SKM-1 (cell line): ENCODE data around the gene SENP6.
"Not testable (repeated sequence)": the region's sequence is repeated elsewhere in the genome, so short reads cannot be mapped to it uniquely, and the experiment has no call there.

ENCODE experiments used
- DNase-seq: peaks from one replicate; lab custom pipeline; 2025; ENCODE audit not compliant: unreplicated experiment; lab: John Stamatoyannopoulos, UW

The SENP6 gene

DNA sequence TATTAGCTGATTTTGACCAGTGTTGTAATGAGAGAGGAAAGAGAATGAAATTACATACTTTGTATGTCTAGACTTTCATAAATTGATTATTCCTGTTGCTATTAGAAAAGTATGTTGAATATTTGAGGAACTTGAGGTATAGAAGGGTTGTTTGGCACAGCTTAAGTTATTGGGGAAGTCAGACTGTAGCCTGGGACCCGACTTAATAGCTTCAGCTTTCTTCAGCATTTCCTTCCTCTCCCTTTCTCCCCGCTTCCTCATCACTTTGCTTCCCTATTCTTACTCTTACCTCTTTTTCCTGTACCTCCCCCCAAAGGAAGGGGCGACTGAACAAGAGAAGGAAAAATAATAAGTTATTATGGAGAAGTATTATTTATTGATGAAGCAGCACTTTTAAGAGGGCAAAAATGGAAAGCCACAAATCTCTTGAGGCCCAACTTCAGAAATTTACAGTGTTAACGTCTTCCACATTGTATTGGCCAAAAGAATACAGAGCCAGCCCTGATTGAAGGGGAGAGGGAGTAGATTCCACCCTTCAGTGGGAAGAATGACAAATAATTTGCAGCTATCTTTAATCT lies 7.4 kb downstream of the SENP6 start:
- DNase-seq, result peak; percentile 76

DNA sequence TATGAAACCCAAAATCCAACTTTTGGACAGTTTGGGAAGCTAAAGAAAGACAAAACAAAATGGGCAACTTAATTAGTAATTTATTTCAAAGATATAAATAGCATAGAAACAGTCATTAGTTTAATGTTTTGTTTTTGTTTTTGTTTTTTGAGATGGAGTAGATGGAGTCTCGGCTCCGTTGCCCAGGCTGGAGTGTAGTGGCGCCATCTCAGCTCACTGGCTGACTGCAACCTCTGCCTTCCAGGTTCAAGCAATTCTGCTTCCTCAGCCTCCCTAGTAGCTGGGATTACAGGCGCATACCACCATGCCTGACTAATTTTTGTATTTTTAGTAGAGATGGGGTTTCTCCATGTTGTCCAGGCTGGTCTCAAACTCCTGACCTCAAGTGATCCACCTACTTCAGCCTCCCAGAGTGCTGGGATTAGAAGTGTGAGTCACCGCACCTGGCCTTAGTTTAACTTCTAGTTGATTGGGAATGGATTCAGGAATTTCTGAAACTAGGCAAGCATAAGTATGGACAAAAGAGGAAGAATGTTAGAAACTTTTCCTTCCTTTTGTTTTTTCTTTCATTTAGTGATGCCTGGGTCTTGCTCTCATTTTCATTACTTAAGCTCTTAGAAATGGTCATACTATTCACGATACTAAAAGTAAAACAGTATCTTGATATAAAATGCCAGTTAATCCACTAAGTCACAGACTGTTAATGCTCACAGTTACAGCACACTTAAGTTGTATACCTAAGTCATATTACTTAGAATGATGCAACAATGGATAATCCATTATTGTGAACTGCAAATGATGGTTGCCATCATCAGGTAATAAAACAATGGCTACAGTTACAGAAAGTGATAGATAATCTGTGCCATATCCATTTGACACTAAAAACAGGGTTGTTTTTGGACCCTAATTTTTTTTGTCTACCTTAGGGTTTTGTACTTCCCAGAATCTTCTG lies 8.2 kb downstream of the SENP6 start:
- no peak for DNase-seq

DNA sequence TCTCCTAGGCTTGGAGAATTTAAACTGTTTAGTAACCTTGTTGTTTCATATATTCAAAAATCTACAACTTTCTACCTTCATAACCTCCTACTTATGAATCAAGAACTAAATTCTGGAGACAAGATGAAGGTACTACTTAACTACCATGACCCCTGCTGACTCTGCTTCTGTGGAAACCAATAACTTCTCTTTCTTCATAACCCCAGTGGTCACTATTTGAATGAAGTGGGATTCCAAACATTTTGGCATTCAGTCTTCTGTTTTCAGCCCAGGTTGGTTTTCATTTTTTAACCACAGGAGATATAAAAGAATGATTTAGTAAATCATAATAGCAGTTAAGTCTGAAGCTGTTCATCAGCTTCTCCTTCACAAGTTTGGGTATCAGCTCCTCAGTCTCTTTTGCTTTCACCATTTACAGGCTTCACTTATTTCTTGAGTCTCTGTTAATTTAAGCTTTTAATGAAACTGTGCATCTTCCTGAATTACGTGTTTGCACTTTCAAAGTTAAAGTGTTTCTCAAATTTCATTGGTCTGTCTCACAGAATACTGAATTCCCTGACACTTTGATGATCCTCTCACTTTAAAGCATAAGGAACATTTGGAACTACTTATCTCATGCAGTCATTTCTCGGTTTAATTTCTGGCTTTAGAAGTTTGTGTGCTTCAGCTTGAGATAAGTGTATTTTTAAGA lies 9.5 kb downstream of the SENP6 start:
- no peak for DNase-seq

DNA sequence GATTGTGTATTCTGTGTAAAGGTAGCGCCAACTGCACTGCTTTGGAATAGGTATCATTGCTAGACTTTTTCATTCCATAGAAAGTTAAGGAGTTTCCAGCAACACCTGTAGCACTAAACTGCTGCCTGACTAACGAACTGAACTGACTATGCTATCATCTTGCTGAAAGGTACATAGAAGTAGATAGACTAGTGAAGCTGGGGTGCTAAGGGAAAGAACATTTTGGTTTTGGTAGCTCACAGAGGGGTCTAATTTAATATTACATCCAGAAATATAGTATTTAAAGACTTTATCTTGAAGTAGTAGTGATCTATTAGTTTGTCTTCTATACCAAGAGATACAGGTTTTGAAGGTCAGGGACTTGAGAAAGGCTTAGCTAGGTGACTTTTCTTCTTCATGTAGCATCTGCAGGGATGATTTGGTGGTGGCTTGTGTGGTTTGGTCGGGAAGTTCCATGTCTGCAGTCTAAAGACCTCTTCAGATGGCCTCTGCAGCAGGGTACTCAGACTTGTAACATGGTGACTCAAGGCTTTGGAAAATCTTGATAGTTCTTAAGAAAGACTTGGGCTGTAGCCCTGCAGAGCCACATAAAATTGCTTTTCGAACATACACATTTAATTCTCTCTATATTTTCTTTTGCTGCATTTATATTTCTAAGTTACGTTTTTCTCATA lies 10.2 kb downstream of the SENP6 start:
- DNase-seq, result no peak

DNA sequence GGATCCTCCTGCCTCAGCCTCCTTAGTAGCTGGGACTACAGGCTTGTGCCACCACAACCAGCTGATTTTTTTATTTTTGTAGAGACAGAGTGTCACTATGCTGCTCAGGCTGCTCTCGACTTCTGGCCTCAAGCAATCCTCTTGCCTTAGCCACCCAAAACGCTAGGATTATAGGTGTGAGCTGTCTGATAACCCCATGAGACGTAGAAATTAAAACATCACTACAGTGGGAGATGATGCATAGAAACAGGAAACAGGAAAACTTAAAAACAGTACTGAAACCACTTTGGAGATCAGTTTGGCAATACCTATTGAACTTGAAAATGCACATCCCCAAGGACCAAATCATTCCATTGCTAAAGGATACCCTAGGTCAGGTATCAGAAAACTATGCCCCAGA lies 10.8 kb downstream of the SENP6 start:
- DNase-seq, result no peak

DNA sequence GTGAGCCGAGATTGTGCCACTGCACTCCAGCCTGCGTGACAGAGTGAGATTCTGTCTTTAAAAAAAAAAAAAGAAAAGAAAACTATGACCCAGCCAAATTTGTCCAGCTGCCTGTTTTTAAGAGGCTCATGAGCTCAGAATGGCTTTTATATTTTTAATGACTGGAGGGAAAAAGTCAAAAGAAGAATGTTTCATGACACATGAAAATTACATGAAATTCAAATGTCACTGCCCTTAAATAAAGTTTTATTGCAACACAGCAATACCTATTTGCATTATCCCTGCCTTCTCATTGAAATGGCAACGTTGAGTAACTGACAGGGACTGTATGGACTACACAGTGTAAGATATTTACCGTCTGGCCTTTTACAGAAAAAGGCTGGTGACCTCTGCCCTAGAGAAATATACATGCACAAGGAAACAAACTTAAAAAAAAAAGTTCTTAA lies 11.4 kb downstream of the SENP6 start:
- no peak for DNase-seq

DNA sequence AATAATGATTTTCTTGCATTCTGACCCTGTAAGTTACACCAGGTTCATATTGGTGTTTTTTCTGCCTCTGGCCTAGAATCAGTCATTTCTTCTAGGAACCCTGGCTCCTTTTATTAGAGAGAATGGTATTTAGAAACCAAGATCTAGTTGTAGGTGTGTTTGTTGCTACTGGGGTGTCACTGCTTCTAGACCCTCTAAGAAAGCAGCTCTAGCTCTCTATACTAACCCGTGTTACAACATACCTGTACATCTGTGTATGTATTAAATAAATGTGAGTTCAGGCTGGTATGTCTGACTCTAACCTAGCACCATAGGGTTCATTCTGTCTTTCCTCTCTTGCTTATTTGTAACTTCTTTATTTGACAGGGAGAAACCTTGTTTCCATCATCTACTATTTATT lies 16.8 kb downstream of the SENP6 start:
- DNase-seq, result no peak

DNA sequence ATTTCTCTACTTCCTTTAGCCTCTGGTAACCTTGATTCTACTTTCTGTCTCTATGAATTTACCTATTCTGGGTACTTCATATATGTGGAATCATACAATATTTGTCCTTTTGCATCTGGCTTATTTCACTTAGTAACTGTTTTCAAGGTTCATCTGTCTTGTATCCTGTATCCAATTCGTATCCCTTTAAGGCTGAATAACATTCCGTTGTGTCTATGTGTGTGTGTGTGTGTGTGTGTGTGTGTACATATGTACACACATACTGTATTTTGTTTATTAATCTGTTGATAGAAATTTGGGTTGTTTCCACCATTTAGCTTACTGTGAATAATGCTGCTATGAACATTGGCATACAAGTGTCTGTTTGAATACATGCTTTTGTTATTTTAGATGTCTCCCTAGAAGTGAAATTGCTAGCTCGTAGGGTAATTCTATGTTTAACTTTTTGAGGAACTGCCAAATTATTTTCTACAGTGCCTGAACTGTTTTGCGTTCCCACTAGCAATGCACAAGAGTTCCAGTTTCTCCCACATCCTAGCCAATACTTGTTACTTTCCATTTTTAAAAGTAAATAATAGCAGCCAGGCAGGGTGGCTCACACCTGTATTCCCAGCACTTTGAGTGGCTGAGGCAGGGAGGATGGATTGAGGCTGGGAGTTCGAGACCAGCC lies 17.7 kb downstream of the SENP6 start:
- no peak for DNase-seq

DNA sequence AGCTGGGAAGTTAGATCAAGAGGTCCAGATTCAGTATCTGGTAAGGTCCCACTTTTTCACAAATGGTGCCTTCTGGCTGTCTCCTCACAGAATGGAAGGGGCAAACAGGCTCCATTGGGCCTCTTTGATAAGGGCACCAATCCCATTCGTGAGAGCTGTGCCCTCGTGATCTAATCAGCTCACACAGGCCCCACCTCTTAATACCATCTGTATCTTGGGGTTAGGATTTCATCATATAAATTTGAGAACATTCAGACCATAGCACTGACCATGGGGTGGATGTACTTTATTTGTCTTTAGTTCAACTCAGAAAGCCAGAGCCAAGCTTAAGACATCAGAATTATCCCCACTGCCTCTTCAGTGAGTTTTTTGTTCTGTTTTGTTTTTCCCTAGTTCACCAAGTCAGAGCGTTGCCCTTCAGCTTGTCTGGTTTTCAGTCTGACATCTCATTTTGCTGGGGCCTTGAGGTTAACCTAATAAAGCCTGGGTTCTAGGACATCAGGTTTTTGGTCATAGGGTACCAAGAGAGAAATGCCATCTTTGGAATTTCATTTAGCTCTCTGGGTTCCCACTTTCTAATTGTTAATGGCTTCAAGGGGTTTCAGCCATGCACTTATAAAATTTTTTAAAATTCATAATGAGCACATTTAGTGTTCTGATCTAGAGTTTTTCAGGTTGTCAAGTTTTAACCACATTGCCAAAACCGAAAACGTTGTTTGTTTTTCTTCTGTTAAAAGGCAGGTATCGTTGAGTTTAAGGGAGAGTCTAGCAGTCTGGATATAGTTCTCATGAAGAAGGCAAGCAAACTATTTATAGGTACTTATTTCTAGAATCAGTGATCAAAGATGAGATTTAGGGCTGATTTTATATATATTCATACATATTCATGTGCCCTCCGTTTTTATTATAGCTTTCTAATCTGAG lies 19.0 kb downstream of the SENP6 start:
- no peak for DNase-seq

DNA sequence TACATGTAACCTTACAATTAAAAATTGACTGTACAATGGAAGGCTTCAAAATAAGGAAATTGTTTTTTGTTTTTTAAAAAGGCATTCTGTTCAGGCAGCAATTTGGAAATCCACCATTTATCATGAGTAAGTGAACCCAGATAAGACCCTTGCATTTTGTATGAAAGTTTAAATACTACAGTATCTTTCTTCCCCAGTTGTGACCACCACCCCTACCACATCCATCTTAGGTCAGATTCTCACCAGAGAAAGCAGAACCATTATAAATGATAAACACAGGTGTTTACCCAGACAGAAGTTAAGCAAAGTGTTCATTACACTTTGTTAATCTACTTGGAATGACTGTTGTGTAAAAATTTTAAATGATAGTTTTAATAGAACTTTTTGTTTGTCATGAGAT lies 20.2 kb downstream of the SENP6 start:
- no peak for DNase-seq

DNA sequence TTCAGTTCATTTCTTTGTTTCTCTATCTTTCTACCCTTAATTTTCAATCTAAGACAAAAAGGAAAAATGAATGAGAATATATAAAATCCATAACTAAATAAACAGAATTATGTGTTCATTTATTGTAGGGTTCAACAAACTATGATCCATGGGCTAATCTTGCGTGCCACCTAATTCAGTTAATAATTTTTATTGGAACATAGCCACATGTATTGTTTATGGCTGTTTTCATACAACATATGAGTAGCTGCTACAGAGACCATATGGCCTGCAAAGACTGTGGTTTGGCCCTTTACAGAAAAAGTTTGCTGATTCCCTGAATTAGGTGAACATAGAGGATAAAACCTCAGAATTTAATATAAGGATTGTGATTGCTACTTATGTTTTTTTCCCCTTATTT lies 21.8 kb downstream of the SENP6 start:
- no peak for DNase-seq

DNA sequence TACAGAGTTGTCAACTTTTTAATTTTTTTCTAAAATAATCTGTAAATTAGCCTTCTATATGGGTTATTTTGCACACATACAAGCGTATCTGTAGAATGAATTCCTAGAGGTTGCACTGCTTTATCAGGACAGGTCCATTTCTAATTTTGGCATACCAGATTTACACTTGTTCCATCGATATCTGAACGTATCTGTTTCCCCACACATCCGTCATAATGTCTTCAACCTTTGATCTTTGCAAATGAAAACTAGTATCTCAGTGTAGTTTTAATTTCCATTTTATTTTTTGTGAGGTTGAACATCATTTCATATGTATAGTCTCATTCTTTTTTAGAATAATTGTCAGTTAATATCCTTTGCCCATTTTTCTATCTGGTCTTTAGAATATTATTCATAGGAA lies 22.7 kb downstream of the SENP6 start:
- DNase-seq, result no peak

DNA sequence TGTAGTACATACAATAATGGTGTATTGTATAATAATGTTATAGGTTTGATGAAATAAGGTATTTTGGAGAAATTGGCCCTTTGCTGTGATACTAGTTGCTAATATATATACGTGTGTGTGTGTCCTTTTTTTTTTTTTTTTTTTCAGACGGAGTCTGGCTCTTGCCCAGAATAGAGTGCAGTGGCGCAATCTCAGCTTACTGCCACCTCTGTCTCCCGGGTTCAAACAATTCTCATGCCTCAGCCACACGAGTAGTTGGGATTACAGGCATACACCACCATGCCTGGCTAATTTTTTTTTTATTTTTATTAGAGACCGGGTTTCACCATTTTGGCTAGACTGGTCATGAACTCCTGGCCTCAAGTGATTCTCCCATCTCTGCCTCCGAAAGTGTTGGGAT lies 23.3 kb downstream of the SENP6 start:
- no peak for DNase-seq

DNA sequence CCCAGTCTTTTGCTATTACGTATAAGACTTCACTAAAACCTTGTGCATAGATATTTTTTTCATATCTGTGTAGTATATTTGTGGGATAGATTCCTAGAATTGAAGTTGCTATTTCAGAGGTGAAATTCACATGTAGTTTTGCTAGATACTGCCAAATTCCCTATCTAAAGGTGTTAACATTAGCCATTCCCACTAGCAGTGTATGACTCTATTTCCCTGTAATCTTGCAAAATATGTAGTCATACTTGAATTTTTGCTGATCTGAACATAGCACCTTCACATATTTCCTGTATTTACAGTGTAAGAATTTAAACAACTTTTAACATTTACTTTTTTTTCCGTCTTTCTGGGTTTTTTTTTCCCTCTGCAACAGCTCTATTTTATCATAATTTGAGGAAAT lies 24.9 kb downstream of the SENP6 start:
- DNase-seq, result no peak

DNA sequence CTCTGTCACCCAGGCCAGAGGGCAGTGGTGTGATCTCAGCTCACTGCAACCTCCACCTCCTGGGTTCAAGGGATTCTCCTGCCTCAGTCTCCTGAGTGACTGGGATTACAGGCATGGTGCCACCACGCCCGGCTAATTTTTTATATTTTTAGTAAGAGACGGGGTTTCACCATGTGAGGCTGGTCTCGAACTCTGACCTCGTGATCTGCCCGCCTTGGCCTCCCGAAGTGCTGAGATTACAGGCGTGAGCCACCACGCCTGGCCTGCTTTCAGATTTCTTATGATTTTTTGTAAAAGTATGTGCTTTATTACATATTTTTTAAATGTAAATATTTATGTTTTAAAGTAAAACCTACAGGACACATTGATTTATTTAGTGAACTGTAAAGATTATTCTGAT lies 26.0 kb downstream of the SENP6 start:
- not testable (repeated sequence) for DNase-seq

DNA sequence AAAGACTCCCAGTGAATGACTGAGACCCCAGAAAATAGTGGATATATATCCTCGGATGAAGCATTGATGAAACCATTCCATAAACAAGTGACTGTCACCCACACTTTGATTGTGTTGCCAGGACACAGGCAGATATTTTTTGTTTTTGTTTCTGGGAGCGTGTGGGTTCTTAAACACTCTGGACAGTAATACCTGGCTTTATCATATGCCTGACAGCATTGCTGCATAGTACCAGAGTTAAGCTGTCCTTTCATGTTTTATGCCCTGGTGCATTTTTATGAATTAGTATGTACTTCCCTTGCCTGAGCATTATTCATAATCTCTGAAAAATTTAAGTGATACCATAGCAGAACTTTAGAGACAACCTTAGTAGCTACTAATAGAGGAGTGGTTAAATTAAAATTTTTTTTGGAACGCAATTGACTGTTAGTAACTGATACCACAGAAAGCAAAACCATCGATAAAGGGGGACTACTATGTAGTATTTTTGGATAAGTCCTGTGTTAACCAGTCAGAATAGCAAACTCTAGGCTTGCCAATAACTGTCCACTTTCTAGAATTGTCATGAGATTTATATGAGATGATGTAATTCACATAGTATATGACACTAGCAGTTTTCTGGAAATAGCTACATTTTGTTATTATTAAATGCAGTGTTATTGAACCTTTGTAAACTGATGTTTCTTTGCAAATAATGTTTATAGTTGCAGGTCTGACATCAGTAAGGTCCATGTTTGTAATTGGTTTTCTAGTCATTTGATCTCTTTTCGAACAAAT lies 30.4 kb downstream of the SENP6 start:
- DNase-seq, result no peak

DNA sequence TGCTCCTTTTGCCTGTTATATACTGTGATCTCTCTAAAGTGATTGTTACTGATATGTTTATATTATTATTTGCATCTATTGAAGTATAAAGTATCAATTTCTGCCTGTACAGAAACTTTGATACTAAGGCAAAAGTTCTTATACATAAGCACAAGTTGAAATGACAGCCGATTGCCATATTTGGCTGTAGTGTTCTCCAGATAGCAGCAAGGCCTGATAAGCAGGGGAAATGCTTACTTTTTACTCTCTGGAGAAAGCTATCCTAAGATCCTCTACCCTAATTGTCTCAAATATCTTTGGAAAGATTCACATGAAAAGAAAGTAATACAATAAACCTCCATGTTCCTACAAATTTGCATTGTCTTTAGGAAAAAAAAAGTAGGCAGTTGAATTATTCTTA lies 31.4 kb downstream of the SENP6 start:
- no peak for DNase-seq

DNA sequence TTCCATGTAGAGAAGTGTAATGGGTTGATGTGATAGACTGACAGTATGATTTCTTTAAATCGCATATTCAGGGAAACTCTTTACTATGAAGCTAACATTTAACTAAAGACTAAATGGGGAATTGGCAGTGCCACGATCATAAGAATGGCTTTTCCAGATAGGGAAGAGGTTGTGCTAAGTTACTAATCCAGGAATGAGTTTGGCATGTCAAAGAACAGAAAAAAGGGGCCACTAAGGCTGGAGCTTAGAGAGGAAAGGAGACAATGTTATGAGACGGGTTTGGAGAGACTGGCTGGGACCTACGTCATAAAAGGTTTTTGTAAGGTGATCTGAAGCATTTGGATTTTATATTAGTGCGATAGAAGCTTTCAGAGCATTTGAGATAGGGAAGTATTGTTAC lies 40.6 kb downstream of the SENP6 start:
- no peak for DNase-seq

DNA sequence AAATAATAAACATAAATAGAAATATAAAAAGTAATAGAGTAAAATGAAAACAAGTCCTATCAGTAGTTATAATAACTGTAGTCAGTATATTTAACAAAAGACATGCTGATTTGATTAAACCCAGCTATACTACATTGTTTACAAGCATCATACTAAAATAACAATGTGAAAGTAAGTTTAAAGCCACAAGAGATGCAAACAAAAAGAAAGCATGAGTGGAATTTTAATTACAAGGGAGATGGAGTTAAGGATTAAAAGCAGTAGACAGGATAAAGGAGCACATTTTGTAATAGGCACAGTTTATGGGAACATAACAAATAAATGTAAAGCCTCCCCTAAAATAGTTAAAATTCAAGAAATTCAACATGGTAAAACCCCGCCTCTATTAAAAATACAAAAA lies 41.5 kb downstream of the SENP6 start:
- DNase-seq, result no peak
